ENCODE measurements around the gene ACSBG1. TPM values are rescaled to one million over a fixed set of nuclear protein-coding genes. Genes with fewer than 3 reads are reported as not detected.
A peak's percentile ranks its signal among the peaks of the same experiment; 100 is the strongest.

The ACSBG1 gene
- total RNA-seq, 1 donor from 2014 or later = not detected

DNA sequence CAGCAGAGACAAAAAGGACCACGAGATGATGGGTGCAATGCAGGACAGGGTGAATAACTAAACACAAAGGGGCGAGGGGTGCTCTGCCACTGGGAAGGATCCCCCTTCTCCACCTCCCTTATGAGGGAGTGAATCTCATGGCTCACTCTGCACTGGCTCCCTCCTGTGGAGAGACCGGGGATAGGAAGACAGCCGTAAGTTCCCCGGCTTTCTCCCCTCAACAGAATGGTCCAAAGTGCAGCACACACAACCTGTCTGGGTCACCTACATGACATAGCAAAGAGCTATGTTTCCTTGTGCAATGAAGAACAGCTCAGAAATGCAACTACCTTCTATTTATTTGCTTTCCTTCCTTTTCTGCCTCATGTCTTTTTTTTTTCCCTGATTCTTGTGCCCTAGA is 7.8 kb upstream of the ACSBG1 start:
- TF ChIP-seq, protein P1, sequence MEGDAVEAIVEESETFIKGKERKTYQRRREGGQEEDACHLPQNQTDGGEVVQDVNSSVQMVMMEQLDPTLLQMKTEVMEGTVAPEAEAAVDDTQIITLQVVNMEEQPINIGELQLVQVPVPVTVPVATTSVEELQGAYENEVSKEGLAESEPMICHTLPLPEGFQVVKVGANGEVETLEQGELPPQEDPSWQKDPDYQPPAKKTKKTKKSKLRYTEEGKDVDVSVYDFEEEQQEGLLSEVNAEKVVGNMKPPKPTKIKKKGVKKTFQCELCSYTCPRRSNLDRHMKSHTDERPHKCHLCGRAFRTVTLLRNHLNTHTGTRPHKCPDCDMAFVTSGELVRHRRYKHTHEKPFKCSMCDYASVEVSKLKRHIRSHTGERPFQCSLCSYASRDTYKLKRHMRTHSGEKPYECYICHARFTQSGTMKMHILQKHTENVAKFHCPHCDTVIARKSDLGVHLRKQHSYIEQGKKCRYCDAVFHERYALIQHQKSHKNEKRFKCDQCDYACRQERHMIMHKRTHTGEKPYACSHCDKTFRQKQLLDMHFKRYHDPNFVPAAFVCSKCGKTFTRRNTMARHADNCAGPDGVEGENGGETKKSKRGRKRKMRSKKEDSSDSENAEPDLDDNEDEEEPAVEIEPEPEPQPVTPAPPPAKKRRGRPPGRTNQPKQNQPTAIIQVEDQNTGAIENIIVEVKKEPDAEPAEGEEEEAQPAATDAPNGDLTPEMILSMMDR (IDR thresholded peaks at IDR 0.05) = peak in 2 of 3 experiments; percentile 12
- no peaks in the 10 kb centered on the region for H3K36me3 ChIP-seq
- intact Hi-C loops (cut with DNase I) = no loop called here
- H3K27ac ChIP-seq = no peak overlapping the region
- H3K9me3 ChIP-seq = no peaks in the 10 kb centered on the region
- H3K4me3 ChIP-seq = no peak overlapping the region
- H3K27me3 ChIP-seq = no peaks in the 10 kb centered on the region
- peak in 1 of 2 donors; percentile 43 for DNase-seq (ENCODE audit: low spot score in 2 of 2)
- no peaks in the 10 kb centered on the region for H3K4me1 ChIP-seq

DNA sequence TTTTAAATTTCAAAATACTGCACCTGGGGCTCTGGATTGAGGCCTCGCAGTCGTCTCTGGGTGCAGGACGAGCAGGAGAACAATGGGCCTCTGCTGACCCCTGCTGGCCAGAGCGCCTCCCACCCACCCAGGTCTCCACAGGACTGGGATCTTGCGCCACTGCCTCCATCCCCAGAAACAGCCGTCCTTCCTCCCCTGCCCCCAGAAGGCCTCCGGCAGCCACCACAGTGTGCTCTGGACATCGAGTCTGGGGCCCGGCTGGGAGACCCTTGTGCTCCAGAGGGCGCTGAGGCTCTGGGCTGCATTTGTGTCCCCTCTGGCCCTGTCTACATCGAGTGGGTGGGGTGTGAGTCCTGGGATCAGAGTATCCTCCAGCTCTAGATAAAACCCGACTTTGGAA is 6.7 kb upstream of the ACSBG1 start:
- no peaks in the 10 kb centered on the region for H3K27me3 ChIP-seq
- intact Hi-C loops (cut with DNase I) = loop anchor here (1.0 kb wide), 3 partner anchors 109 to 282 kb away; no protein-coding TSS in a partner anchor
- no peak overlapping the region for H3K27ac ChIP-seq
- no peaks in the 10 kb centered on the region for H3K36me3 ChIP-seq
- peak in 1 of 2 donors; percentile 86 for DNase-seq (ENCODE audit: low spot score in 2 of 2)
- H3K4me1 ChIP-seq = no peaks in the 10 kb centered on the region
- no peak overlapping the region for H3K4me3 ChIP-seq
- H3K9me3 ChIP-seq = no peaks in the 10 kb centered on the region
- TF ChIP-seq, protein P1 (IDR thresholded peaks at IDR 0.05) = peak; percentile 72 to 87 (median 84)

DNA sequence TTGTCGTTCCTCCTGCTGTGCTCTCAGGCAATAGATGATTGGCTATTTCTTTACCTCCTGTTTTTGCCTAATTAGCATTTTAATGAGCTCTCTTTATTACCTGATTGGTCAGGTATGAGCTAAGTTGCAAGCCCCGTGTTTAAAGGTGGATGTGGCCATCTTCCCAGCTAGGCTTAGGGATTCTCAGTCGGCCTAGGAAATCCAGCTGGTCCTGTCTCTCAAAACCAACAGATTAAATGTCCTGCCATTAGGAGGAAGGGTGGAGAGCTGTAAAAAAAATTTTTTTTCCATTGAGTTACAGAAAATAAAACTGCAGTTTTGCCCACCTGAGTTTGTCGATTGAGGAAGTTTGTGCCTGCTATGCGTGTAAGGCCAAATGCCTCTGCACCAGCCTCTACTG is 5.4 kb upstream of the ACSBG1 start:
- Histone ChIP-seq H3K36me3 (no peaks in the 10 kb centered on the region), H3K27me3 (no peaks in the 10 kb centered on the region), H3K27ac (no peak overlapping the region), H3K4me3 (no peak overlapping the region), H3K9me3 (no peaks in the 10 kb centered on the region), H3K4me1 (no peaks in the 10 kb centered on the region)
- TF ChIP-seq, protein P1 (IDR thresholded peaks at IDR 0.05) = no peak
- intact Hi-C loops (cut with DNase I) = no loop called here
- peak in 1 of 2 donors; percentile 9 for DNase-seq (ENCODE audit: low spot score in 2 of 2)

DNA sequence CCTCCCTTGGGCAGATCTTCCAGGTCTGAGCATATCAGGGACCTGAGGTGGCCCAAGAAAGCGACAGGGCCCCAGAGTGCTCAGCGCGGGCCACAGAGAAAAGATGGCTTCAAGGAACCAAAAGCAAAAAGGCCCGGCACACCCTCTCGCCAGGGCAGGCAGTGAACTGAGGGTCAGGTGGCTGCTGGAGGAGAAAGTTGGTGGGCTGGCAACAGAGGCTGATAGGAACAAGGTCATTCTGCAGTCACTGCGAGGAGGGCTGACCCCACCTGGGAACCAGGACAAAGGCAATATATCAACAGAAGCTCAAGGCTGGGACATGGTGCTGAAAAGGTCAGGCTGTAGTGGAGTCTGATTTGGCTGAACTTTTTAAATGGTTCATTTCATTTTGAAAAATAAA is 2.8 kb upstream of the ACSBG1 start:
- no peak overlapping the region for H3K4me3 ChIP-seq
- intact Hi-C loops (cut with DNase I) = no loop called here
- H3K27ac ChIP-seq = no peak overlapping the region
- H3K9me3 ChIP-seq = no peaks in the 10 kb centered on the region
- no peaks in the 10 kb centered on the region for H3K27me3 ChIP-seq
- H3K4me1 ChIP-seq = no peaks in the 10 kb centered on the region
- no peak for DNase-seq (ENCODE audit: low spot score in 2 of 2)
- TF ChIP-seq, protein P1 (IDR thresholded peaks at IDR 0.05) = no peak
- H3K36me3 ChIP-seq = no peaks in the 10 kb centered on the region

DNA sequence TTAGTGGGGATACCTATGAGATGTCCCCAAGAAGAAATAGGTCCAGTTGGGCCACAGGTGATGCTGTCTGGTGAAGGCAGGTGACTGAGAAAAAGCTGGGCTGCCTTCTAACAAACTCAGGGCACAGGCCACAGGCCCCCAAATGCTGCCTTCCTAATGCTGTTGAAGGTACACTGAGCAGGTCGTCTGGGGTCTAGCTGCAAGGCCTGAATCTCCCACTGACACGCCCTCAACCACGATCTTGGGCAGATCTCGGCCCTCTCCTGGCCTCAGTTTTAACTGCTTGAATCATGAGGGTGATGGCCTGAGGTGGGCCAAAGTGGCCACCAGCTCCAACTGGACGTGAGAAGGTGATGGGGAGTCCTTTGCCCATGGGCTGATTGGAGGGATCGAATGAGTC is 2.1 kb upstream of the ACSBG1 start:
- TF ChIP-seq, protein P1 (IDR thresholded peaks at IDR 0.05) = no peak
- H3K4me1 ChIP-seq = no peaks in the 10 kb centered on the region
- H3K9me3 ChIP-seq = no peaks in the 10 kb centered on the region
- no peak overlapping the region for H3K4me3 ChIP-seq
- H3K36me3 ChIP-seq = no peaks in the 10 kb centered on the region
- H3K27ac ChIP-seq = no peak overlapping the region
- H3K27me3 ChIP-seq = no peaks in the 10 kb centered on the region
- intact Hi-C loops (cut with DNase I) = no loop called here
- peak in 1 of 2 donors; percentile 12 for DNase-seq (ENCODE audit: low spot score in 2 of 2)

DNA sequence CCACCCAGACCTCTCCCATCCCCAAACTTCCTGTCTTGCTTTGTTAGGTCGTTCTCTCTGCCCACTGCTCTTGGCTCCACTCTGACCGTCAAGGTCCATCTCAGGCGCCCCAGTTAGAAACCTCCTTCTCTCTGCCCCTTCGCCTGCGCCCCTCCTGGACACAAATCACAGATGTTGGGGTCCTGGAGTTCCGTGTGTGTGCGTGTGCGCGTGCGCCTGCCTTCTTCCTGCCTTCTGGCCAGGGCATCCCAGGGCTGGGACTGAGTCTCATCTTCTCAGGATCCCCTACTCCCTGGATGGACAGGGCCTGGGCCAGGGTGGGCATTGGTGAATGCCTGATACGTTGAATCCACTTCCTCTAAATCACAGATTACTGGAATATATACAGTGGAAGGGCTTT is 869 bp downstream of the ACSBG1 start:
- H3K4me3 ChIP-seq = no peak overlapping the region
- no peaks in the 10 kb centered on the region for H3K36me3 ChIP-seq
- TF ChIP-seq, protein P1 (IDR thresholded peaks at IDR 0.05) = no peak
- DNase-seq (ENCODE audit: low spot score in 2 of 2) = no peak
- H3K4me1 ChIP-seq = no peaks in the 10 kb centered on the region
- intact Hi-C loops (cut with DNase I) = no loop called here
- H3K9me3 ChIP-seq = no peaks in the 10 kb centered on the region
- no peaks in the 10 kb centered on the region for H3K27me3 ChIP-seq
- H3K27ac ChIP-seq = no peak overlapping the region
